ENCODE results near the gene ARFIP2.
"Not testable (repeated sequence)": the region's sequence is repeated elsewhere in the genome, so short reads cannot be mapped to it uniquely, and the experiment has no call there.

Gene ARFIP2

GRCh38 chr11:6481012-6481923, at the start of gene ARFIP2, which contains the start of gene TIMM10B:
TSS of gene ARFIP2 (minus strand) at chr11:6481331. CDS start at chr11:6480421, 910 bp downstream.
TSS of gene TIMM10B (plus strand) at chr11:6481501. CDS start at chr11:6481517, 16 bp downstream.
- Histone ChIP-seq H3K27me3 (ENCODE audit: control insufficient read depth in 1 of 2, insufficient read depth in 2 of 2, low read length in 2 of 2) (no peaks in the 10 kb centered on the region), H3K27ac (ENCODE audit: low read length) (peak within 1 kb of the TSS; percentile 92), H3K36me3 (ENCODE audit: control insufficient read depth in 2 of 2, insufficient read depth in 2 of 2, low read length in 2 of 2) (peaks cover 41 to 52% of the 10 kb centered on the region in 2 donors), H3K4me3 (ENCODE audit: low read length in 2 of 2) (peak within 1 kb of the TSS; percentile 95 to 99), H3K9me3 (ENCODE audit: control insufficient read depth in 2 of 2, low read length in 2 of 2) (no peaks in the 10 kb centered on the region), H3K4me1 (ENCODE audit: control insufficient read depth, insufficient read depth, low read length) (peaks cover 29% of the 10 kb centered on the region), H3K9ac (ENCODE audit: low read length in 2 of 2) (peak within 1 kb of the TSS; percentile 89 to 98)

DNA sequence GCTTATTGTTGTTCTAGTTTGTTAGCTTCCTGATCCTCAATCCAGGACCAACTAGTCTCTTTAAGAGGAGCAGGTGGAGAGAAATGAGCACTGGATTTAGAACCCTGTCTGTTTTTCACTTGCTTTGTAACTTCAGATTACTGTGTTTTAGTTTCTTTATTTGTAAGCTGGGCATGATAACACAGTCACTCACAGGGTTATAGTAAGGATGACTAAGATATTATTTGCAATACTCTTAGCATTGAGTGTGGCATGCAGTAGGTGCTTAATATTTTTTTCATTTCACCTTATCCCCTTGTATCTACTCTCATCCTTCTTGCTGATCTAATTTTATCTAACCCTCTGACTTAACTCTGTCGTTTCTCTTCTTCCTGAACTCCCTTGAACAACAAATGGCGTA, 49.7 kb upstream of the ARFIP2 start:
- Histone ChIP-seq H3K27me3 (ENCODE audit: control insufficient read depth in 1 of 2, insufficient read depth in 2 of 2, low read length in 2 of 2) (no peaks in the 10 kb centered on the region), H3K4me3 (ENCODE audit: low read length in 2 of 2) (no peak overlapping the region), H3K4me1 (ENCODE audit: control insufficient read depth, insufficient read depth, low read length) (peaks cover 8% of the 10 kb centered on the region), H3K36me3 (ENCODE audit: control insufficient read depth in 2 of 2, insufficient read depth in 2 of 2, low read length in 2 of 2) (peaks cover 18% of the 10 kb centered on the region in 2 donors), H3K27ac (ENCODE audit: low read length) (no peak overlapping the region), H3K9me3 (ENCODE audit: control insufficient read depth in 2 of 2, low read length in 2 of 2) (no peaks in the 10 kb centered on the region), H3K9ac (ENCODE audit: low read length in 2 of 2) (no peak overlapping the region)

DNA sequence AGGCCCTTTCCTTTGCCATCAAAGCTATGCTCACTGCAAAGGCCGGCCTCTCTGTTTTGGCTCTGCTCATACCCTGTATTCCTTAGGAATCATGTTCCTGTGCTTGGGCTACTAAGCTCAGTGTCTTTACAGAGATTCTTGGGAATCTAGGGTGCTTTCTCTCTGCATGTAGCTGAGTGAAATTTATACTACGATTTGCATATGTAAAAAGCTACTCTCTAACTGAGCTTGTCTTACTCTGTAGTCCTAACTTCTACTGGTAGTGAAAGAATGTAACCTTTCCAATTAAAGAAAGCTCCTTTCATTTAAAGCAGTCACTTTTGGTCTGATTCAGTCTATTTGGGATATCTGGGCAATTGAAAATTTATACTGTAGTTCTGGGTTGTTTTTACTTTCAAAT, 48.1 kb upstream of the ARFIP2 start:
- Histone ChIP-seq H3K9me3 (ENCODE audit: control insufficient read depth in 2 of 2, low read length in 2 of 2) (no peaks in the 10 kb centered on the region), H3K9ac (ENCODE audit: low read length in 2 of 2) (no peak overlapping the region), H3K27me3 (ENCODE audit: control insufficient read depth in 1 of 2, insufficient read depth in 2 of 2, low read length in 2 of 2) (no peaks in the 10 kb centered on the region), H3K4me3 (ENCODE audit: low read length in 2 of 2) (no peak overlapping the region), H3K4me1 (ENCODE audit: control insufficient read depth, insufficient read depth, low read length) (peaks cover 8% of the 10 kb centered on the region), H3K27ac (ENCODE audit: low read length) (no peak overlapping the region), H3K36me3 (ENCODE audit: control insufficient read depth in 2 of 2, insufficient read depth in 2 of 2, low read length in 2 of 2) (peaks cover 16 to 18% of the 10 kb centered on the region in 2 donors)

DNA sequence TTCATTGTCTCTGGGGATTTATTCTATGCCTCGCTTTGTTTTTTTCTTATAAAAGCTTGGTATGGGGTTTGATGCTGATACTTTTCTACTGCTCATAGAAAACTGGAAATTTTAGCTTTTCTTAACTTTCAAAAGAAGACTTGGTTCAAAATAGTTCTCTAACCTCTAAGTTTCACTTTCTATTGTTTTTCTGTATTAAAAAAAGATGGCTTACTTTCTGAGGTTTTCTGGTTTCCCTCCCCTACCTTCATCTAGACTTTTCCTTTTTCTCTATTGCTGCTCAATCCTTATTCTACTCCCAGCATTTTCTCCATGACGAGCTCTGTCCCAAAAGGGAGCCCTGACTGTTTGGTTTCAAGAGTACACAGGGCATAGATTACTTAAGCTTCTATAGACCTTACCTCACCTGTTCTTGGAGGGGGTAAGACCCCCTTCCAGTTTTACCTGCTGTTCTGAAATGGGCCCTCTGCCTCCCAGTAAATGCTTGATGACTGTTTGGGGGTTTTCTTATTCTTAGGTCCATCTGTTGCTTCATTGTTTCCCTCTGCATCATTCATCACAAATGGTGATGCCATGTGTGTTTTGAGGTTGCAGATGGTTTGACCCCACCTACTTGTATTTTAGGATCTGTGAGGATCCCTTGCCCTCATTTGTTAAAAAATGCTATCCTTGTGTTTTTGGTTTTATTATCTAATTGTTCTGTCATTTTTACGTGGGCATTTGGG, 45.4 kb upstream of the ARFIP2 start:
- H3K4me3 ChIP-seq (ENCODE audit: low read length in 2 of 2), result no peak overlapping the region
- H3K27ac ChIP-seq (ENCODE audit: low read length), result no peak overlapping the region
- no peaks in the 10 kb centered on the region for H3K4me1 ChIP-seq (ENCODE audit: control insufficient read depth, insufficient read depth, low read length)
- no peaks in the 10 kb centered on the region for H3K27me3 ChIP-seq (ENCODE audit: control insufficient read depth in 1 of 2, insufficient read depth in 2 of 2, low read length in 2 of 2)
- H3K9me3 ChIP-seq (ENCODE audit: control insufficient read depth in 2 of 2, low read length in 2 of 2), result no peaks in the 10 kb centered on the region
- peaks cover 11 to 13% of the 10 kb centered on the region in 2 donors for H3K36me3 ChIP-seq (ENCODE audit: control insufficient read depth in 2 of 2, insufficient read depth in 2 of 2, low read length in 2 of 2)
- H3K9ac ChIP-seq (ENCODE audit: low read length in 2 of 2), result no peak overlapping the region

DNA sequence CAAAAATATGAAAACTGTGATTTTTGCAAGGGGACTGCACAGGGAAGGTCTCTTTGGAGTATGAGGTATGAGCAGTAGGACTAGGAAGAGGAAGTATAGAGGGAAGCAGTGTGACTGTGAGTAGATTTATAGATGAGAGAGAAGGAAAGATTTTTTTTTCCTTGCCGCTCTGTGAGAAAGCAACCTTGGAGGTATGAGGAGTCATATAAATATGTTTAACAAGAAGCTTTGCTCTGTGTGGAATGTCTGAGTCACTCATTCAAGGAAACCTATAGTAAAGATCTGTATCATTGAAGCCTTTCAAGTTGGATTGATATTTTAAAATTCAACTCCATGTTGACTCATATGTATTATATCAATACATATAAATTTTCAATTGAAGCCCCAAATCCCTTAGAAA, 42.1 kb upstream of the ARFIP2 start:
- Histone ChIP-seq H3K27ac (ENCODE audit: low read length) (no peak overlapping the region), H3K9ac (ENCODE audit: low read length in 2 of 2) (no peak overlapping the region), H3K4me1 (ENCODE audit: control insufficient read depth, insufficient read depth, low read length) (no peaks in the 10 kb centered on the region), H3K27me3 (ENCODE audit: control insufficient read depth in 1 of 2, insufficient read depth in 2 of 2, low read length in 2 of 2) (no peaks in the 10 kb centered on the region), H3K36me3 (ENCODE audit: control insufficient read depth in 2 of 2, insufficient read depth in 2 of 2, low read length in 2 of 2) (peaks cover 10 to 12% of the 10 kb centered on the region in 2 donors), H3K9me3 (ENCODE audit: control insufficient read depth in 2 of 2, low read length in 2 of 2) (no peaks in the 10 kb centered on the region), H3K4me3 (ENCODE audit: low read length in 2 of 2) (no peak overlapping the region)

DNA sequence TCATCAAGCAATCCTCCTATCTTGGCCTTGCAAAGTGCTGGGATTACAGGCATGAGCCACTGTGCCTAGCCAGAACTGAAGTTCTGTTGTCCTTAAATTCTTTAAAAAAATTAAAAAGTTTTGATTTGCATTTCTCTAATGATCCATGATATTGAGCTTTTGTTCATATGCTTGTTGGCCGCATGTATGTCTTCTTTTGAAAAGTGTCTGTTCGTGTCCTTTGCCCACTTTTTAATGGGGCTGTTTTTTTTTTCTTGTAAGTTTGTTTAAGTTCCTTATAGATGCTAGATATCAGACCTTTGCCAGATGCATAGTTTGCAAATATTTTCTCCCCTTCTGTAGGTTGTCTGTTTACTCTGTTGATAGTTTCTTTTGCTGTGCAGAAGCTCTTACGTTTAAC, 40.8 kb upstream of the ARFIP2 start:
- H3K36me3 ChIP-seq (ENCODE audit: control insufficient read depth in 2 of 2, insufficient read depth in 2 of 2, low read length in 2 of 2), result peaks cover 10% of the 10 kb centered on the region in 2 donors
- not testable (repeated sequence) for H3K9me3 ChIP-seq (ENCODE audit: control insufficient read depth in 2 of 2, low read length in 2 of 2); H3K27me3 ChIP-seq (ENCODE audit: control insufficient read depth in 1 of 2, insufficient read depth in 2 of 2, low read length in 2 of 2); H3K27ac ChIP-seq (ENCODE audit: low read length); H3K4me1 ChIP-seq (ENCODE audit: control insufficient read depth, insufficient read depth, low read length); H3K9ac ChIP-seq (ENCODE audit: low read length in 2 of 2); H3K4me3 ChIP-seq (ENCODE audit: low read length in 2 of 2)

DNA sequence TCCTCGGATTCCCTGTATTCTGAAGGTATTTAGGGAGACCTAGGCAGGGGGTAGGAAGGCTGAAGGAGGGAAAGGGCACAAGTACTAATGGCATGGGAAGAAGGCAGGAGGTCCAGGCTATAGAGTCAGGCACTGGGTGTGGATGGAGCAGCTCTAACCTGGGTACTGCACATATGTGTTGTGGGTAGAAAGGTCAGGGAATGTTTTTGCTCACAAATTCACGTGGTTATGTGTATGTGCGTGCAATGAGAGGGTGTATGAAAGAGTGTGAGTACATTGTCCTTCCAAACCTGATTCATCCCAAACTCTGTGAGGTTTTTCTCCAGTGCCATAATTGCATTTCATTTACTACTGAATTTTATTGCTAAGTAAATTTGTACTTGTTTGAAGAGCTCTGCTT, 39.1 kb upstream of the ARFIP2 start:
- no peaks in the 10 kb centered on the region for H3K27me3 ChIP-seq (ENCODE audit: control insufficient read depth in 1 of 2, insufficient read depth in 2 of 2, low read length in 2 of 2)
- H3K4me3 ChIP-seq (ENCODE audit: low read length in 2 of 2), result no peak overlapping the region
- H3K9ac ChIP-seq (ENCODE audit: low read length in 2 of 2), result no peak overlapping the region
- H3K36me3 ChIP-seq (ENCODE audit: control insufficient read depth in 2 of 2, insufficient read depth in 2 of 2, low read length in 2 of 2), result peaks cover 10% of the 10 kb centered on the region in 2 donors
- no peaks in the 10 kb centered on the region for H3K9me3 ChIP-seq (ENCODE audit: control insufficient read depth in 2 of 2, low read length in 2 of 2)
- H3K27ac ChIP-seq (ENCODE audit: low read length), result no peak overlapping the region
- no peaks in the 10 kb centered on the region for H3K4me1 ChIP-seq (ENCODE audit: control insufficient read depth, insufficient read depth, low read length)

GRCh38 chr11:6516865-6517264, 35.7 kb upstream of the ARFIP2 start:
- Histone ChIP-seq H3K36me3 (ENCODE audit: control insufficient read depth in 2 of 2, insufficient read depth in 2 of 2, low read length in 2 of 2) (peaks cover 7 to 10% of the 10 kb centered on the region in 2 donors), H3K9ac (ENCODE audit: low read length in 2 of 2) (no peak overlapping the region), H3K4me3 (ENCODE audit: low read length in 2 of 2) (no peak overlapping the region), H3K27me3 (ENCODE audit: control insufficient read depth in 1 of 2, insufficient read depth in 2 of 2, low read length in 2 of 2) (no peaks in the 10 kb centered on the region), H3K9me3 (ENCODE audit: control insufficient read depth in 2 of 2, low read length in 2 of 2) (no peaks in the 10 kb centered on the region), H3K4me1 (ENCODE audit: control insufficient read depth, insufficient read depth, low read length) (no peaks in the 10 kb centered on the region), H3K27ac (ENCODE audit: low read length) (no peak overlapping the region)

- H3K4me3 ChIP-seq (ENCODE audit: low read length in 2 of 2), result no peak overlapping the region
- peaks cover 13 to 15% of the 10 kb centered on the region in 2 donors for H3K36me3 ChIP-seq (ENCODE audit: control insufficient read depth in 2 of 2, insufficient read depth in 2 of 2, low read length in 2 of 2)
- H3K9ac ChIP-seq (ENCODE audit: low read length in 2 of 2), result no peak overlapping the region
- H3K4me1 ChIP-seq (ENCODE audit: control insufficient read depth, insufficient read depth, low read length), result no peaks in the 10 kb centered on the region
- no peak overlapping the region for H3K27ac ChIP-seq (ENCODE audit: low read length)
- H3K27me3 ChIP-seq (ENCODE audit: control insufficient read depth in 1 of 2, insufficient read depth in 2 of 2, low read length in 2 of 2), result no peaks in the 10 kb centered on the region
- no peaks in the 10 kb centered on the region for H3K9me3 ChIP-seq (ENCODE audit: control insufficient read depth in 2 of 2, low read length in 2 of 2)
Measured at GRCh38 chr11:6505577-6506240, 24.6 kb upstream of the ARFIP2 start.

DNA sequence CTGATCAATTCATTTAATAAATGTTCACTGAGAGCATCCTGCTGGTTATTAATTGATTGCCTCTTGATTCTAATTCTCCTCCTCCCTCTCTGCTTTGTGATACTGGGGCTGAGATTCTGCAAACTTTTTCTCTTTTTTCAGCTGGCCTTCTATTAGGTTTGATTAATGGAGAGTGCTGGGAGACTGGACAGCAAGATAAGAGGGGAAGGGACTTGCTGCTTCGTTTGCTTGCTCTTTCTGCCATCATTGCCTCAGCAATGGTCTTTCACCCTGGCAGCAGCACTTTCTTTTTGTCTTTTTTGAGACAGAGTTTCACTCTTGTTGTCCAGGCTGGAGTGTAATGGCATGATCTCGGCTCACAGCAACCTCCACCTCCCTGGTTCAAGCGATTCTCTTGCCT, 23.0 kb upstream of the ARFIP2 start:
- H3K4me3 ChIP-seq (ENCODE audit: low read length in 2 of 2), result no peak overlapping the region
- no peak overlapping the region for H3K9ac ChIP-seq (ENCODE audit: low read length in 2 of 2)
- no peak overlapping the region for H3K27ac ChIP-seq (ENCODE audit: low read length)
- H3K4me1 ChIP-seq (ENCODE audit: control insufficient read depth, insufficient read depth, low read length), result no peaks in the 10 kb centered on the region
- peaks cover 12 to 14% of the 10 kb centered on the region in 2 donors for H3K36me3 ChIP-seq (ENCODE audit: control insufficient read depth in 2 of 2, insufficient read depth in 2 of 2, low read length in 2 of 2)
- H3K27me3 ChIP-seq (ENCODE audit: control insufficient read depth in 1 of 2, insufficient read depth in 2 of 2, low read length in 2 of 2), result no peaks in the 10 kb centered on the region
- H3K9me3 ChIP-seq (ENCODE audit: control insufficient read depth in 2 of 2, low read length in 2 of 2), result no peaks in the 10 kb centered on the region
